CD14-positive monocyte (primary cell): ENCODE data around the gene CTCF. TPM values are rescaled to one million over a fixed set of nuclear protein-coding genes. Genes with fewer than 3 reads are reported as not detected.

Experiments
- DNase-seq, 3 donors: peaks; one replicate each; pipeline ENCODE4 v3.0.0-alpha.2; 2011 to 2022
- H2AFZ ChIP-seq: 2 replicates; pipeline ENCODE4 v1.6.0; 2012; ENCODE audit warnings: mild to moderate bottlenecking, low read depth, low read length, inconsistent platforms; ENCODE audit not compliant: insufficient read depth, poor library complexity, severe bottlenecking
- H3K27ac ChIP-seq, 2 donors: 1 replicate in 1 of 2; 2 replicates in 1 of 2; pipeline ENCODE4 v1.5.1; 2012 to 2013; ENCODE audit warnings: low read length in 2 of 2, control low read depth in 1 of 2, inconsistent platforms in 1 of 2, low read depth in 1 of 2, mild to moderate bottlenecking in 1 of 2
- H3K27me3 ChIP-seq, 2 donors: one replicate each; pipeline versions ENCODE4 v1.6.0 to v1.6.1; 2011 to 2013; ENCODE audit warnings: low read length in 2 of 2; ENCODE audit not compliant: control insufficient read depth in 2 of 2, insufficient read depth in 2 of 2
- H3K36me3 ChIP-seq, 2 donors: replicated peaks in 1 of 2; 1 replicate in 1 of 2; 2 replicates in 1 of 2; pipeline versions ENCODE4 v1.5.1 to v1.6.1; 2012 to 2013; ENCODE audit warnings: low read length in 2 of 2, control low read depth in 1 of 2, inconsistent platforms in 1 of 2, mild to moderate bottlenecking in 1 of 2; ENCODE audit not compliant: insufficient read depth in 2 of 2, control insufficient read depth in 1 of 2
- H3K4me1 ChIP-seq, 2 donors: 1 replicate in 1 of 2; 2 replicates in 1 of 2; pipeline versions ENCODE4 v1.5.1 to v1.6.1; 2012 to 2013; ENCODE audit warnings: low read length in 2 of 2, control low read depth in 1 of 2, inconsistent platforms in 1 of 2, mild to moderate bottlenecking in 1 of 2, moderate library complexity in 1 of 2; ENCODE audit not compliant: insufficient read depth in 2 of 2, control insufficient read depth in 1 of 2
- H3K4me2 ChIP-seq: replicated peaks from 2 replicates; pipeline ENCODE3; 2012; ENCODE audit warnings: low read length, moderate library complexity, mild to moderate bottlenecking; ENCODE audit not compliant: poor library complexity, severe bottlenecking; ENCODE audit errors: extremely low read depth
- H3K4me3 ChIP-seq, 3 experiments: fragments of 200-600 bp in 1 of 3; sonication (generic) in 1 of 3; replicated peaks in 1 of 3; 1 replicate in 2 of 3; 2 replicates in 1 of 3; pipeline ENCODE4 v1.5.1; 2011 to 2013; ENCODE audit warnings: low read length in 3 of 3, mild to moderate bottlenecking in 3 of 3, control low read depth in 2 of 3, low read depth in 2 of 3, inconsistent platforms in 1 of 3, moderate library complexity in 1 of 3
- H3K79me2 ChIP-seq: 2 replicates; pipeline ENCODE4 v1.6.0; 2012; ENCODE audit warnings: mild to moderate bottlenecking, control low read depth, inconsistent platforms, low read length, moderate library complexity; ENCODE audit not compliant: insufficient read depth
- H3K9ac ChIP-seq: 2 replicates; pipeline ENCODE4 v1.6.0; 2017; ENCODE audit warnings: low read length, mild to moderate bottlenecking; ENCODE audit not compliant: insufficient read depth, poor library complexity, severe bottlenecking
- H3K9me3 ChIP-seq, 2 donors: replicated peaks in 1 of 2; 1 replicate in 1 of 2; 2 replicates in 1 of 2; pipeline versions ENCODE4 v1.5.1 to v1.6.1; 2012 to 2013; ENCODE audit warnings: low read length in 2 of 2, control low read depth in 1 of 2; ENCODE audit not compliant: control insufficient read depth in 1 of 2, insufficient read depth in 1 of 2
- H4K20me1 ChIP-seq: 2 replicates; pipeline ENCODE4 v1.6.0; 2012; ENCODE audit warnings: mild to moderate bottlenecking, low read length, control low read depth, moderate library complexity; ENCODE audit not compliant: insufficient read depth
- H3K27ac Mint-ChIP-seq, 7 donors: one replicate each; pipeline ENCODE4 v1.8.0; 2020; ENCODE audit warnings: mild to moderate bottlenecking in 7 of 7, mixed read lengths in 7 of 7, moderate library complexity in 6 of 7, inconsistent platforms in 2 of 7
- H3K27me3 Mint-ChIP-seq, 3 donors: one replicate each; pipeline ENCODE4 v1.8.0; 2021 to 2022; ENCODE audit warnings: low read depth in 3 of 3, mild to moderate bottlenecking in 3 of 3, mixed read lengths in 3 of 3, moderate library complexity in 3 of 3, inconsistent platforms in 1 of 3
- H3K36me3 Mint-ChIP-seq, 2 donors: one replicate each; pipeline ENCODE4 v1.8.0; 2020; ENCODE audit warnings: mixed read lengths in 2 of 2, inconsistent platforms in 1 of 2, mild to moderate bottlenecking in 1 of 2
- H3K4me1 Mint-ChIP-seq: one replicate; pipeline ENCODE4 v1.8.0; 2020; ENCODE audit warnings: mild to moderate bottlenecking, mixed read lengths
- H3K4me3 Mint-ChIP-seq, 2 donors: one replicate each; pipeline ENCODE4 v1.8.0; 2020; ENCODE audit warnings: mild to moderate bottlenecking in 2 of 2, mixed read lengths in 2 of 2, moderate library complexity in 1 of 2
- H3K9me3 Mint-ChIP-seq, 7 donors: one replicate each; pipeline ENCODE4 v1.8.0; 2020 to 2022; ENCODE audit warnings: mixed read lengths in 7 of 7, mild to moderate bottlenecking in 6 of 7, moderate library complexity in 6 of 7, inconsistent platforms in 2 of 7
- CTCF ChIP-seq: fragments of 200-600 bp; IDR thresholded peaks from one replicate; pipeline ENCODE4 v1.8.0; 2022; ENCODE audit warnings: antibody characterized with exemption, mild to moderate bottlenecking
- whole genome bisulfite sequencing: methylation state at CpG from one replicate; pipeline ENCODE4 v1.1.5; 2013; ENCODE audit warnings: missing lambda C conversion rate; ENCODE audit not compliant: insufficient coverage; 5-methylcytosine and 5-hydroxymethylcytosine counted together
- intact Hi-C, 2 donors: fragments of 100-400 bp; cut with micrococcal nuclease; formaldehyde crosslinking; loops; one replicate each; pipeline versions ENCODE4 v1.15.0 to v1.15.1; 2023
- polyA plus RNA-seq, 3 donors: library from polyadenylated mRNA; depleted of rRNA in 1 of 3; unstranded in 2 of 3; stranded (reverse) in 1 of 3; fragments of 300-500 nt in 2 of 3; fragments of >200 nt in 1 of 3; fragmentation: Illumina TruSeq in 2 of 3; gene quantifications; 1 replicate in 2 of 3; 2 replicates in 1 of 3; pipeline ENCODE4 v1.2.3, GENCODE V29; 2012 to 2021

Gene CTCF
- polyA plus RNA-seq, 3 donors: 8.4 to 29.9 (median 17.7) TPM

- H3K27ac Mint-ChIP-seq: no peak overlapping the region
- WGBS: no CpG with 5 or more reads among the region's 2 CpGs
- peaks cover 0 to 2% (median 0%) of the 10 kb centered on the region in 3 donors for H3K27me3 Mint-ChIP-seq
Measured at GRCh38 chr16:67571464-67571863, 9.1 kb downstream of the CTCF start.

GRCh38 chr16:67571981-67572431, 9.7 kb downstream of the CTCF start:
- peaks cover 3% of the 10 kb centered on the region for H3K4me1 Mint-ChIP-seq
- Histone ChIP-seq H3K79me2 (peaks cover 98% of the 10 kb centered on the region), H3K4me3 (no peak overlapping the region), H3K27ac (no peak overlapping the region), H4K20me1 (peaks cover 92% of the 10 kb centered on the region), H2AFZ (no peak overlapping the region), H3K9ac (no peak overlapping the region), H3K27me3 (no peaks in the 10 kb centered on the region), H3K4me1 (no peaks in the 10 kb centered on the region), H3K9me3 (no peaks in the 10 kb centered on the region), H3K36me3 (peaks cover 28 to 51% of the 10 kb centered on the region in 2 donors), H3K4me2 (no peak overlapping the region)
- H3K4me3 Mint-ChIP-seq: no peak overlapping the region
- WGBS: no CpG with 5 or more reads among the region's 4 CpGs
- no peak for DNase-seq
- H3K9me3 Mint-ChIP-seq: no peaks in the 10 kb centered on the region
- no peak for TF ChIP-seq CTCF
- intact Hi-C loops: no loop called here
- H3K27ac Mint-ChIP-seq: no peak overlapping the region
- peaks cover 31 to 56% of the 10 kb centered on the region in 2 donors for H3K36me3 Mint-ChIP-seq
- H3K27me3 Mint-ChIP-seq: no peaks in the 10 kb centered on the region

More at GRCh38 chr16:67571464-67571863, 9.1 kb downstream of the CTCF start:
- intact Hi-C loops: no loop called here
- Histone ChIP-seq H3K27ac (no peak overlapping the region), H3K9ac (no peak overlapping the region), H2AFZ (no peak overlapping the region), H3K27me3 (no peaks in the 10 kb centered on the region), H3K4me3 (no peak overlapping the region), H3K79me2 (peaks cover 98% of the 10 kb centered on the region), H3K36me3 (peaks cover 28 to 49% of the 10 kb centered on the region in 2 donors), H3K4me2 (no peak overlapping the region), H4K20me1 (peaks cover 92% of the 10 kb centered on the region), H3K4me1 (no peaks in the 10 kb centered on the region), H3K9me3 (no peaks in the 10 kb centered on the region)
- no peak for DNase-seq
- no peak for TF ChIP-seq CTCF
- no peaks in the 10 kb centered on the region for H3K9me3 Mint-ChIP-seq
- H3K36me3 Mint-ChIP-seq: peaks cover 31 to 58% of the 10 kb centered on the region in 2 donors
- H3K4me1 Mint-ChIP-seq: peaks cover 4% of the 10 kb centered on the region
- H3K4me3 Mint-ChIP-seq: no peak overlapping the region
